ENCODE data around the gene BACE2.
"Not testable (repeated sequence)": the region's sequence is repeated elsewhere in the genome, so short reads cannot be mapped to it uniquely, and the experiment has no call there.

The BACE2 gene

GRCh38 chr21:41277846-41278245, 109.9 kb downstream of the BACE2 start:
- DNase-seq (ENCODE audit: low read depth in 2 of 2), result no peak

- peak; percentile 42 to 47 for DNase-seq (ENCODE audit: low read depth in 2 of 2)
Observed at GRCh38 chr21:41280115-41280919, 112.4 kb downstream of the BACE2 start.

GRCh38 chr21:41282412-41282811, 114.5 kb downstream of the BACE2 start:
- no peak for DNase-seq (ENCODE audit: low read depth in 2 of 2)

GRCh38 chr21:41283211-41283818, 115.4 kb downstream of the BACE2 start:
- peak; percentile 63 to 64 for DNase-seq (ENCODE audit: low read depth in 2 of 2)

- no peak for DNase-seq (ENCODE audit: low read depth in 2 of 2)
Observed at GRCh38 chr21:41289431-41289830, 121.5 kb downstream of the BACE2 start.

GRCh38 chr21:41290106-41290799, 122.3 kb downstream of the BACE2 start:
- no peak for DNase-seq (ENCODE audit: low read depth in 2 of 2)

GRCh38 chr21:41294548-41295231, 126.7 kb downstream of the BACE2 start:
- no peak for DNase-seq (ENCODE audit: low read depth in 2 of 2)

- DNase-seq (ENCODE audit: low read depth in 2 of 2), result no peak
Observed at GRCh38 chr21:41295721-41296254, 127.8 kb downstream of the BACE2 start.

- no peak for DNase-seq (ENCODE audit: low read depth in 2 of 2)
Observed at GRCh38 chr21:41302976-41303375, 135.0 kb downstream of the BACE2 start.

- DNase-seq (ENCODE audit: low read depth in 2 of 2), result no peak
Observed at GRCh38 chr21:41304068-41304720, 136.2 kb downstream of the BACE2 start.

GRCh38 chr21:41307219-41307618, 139.3 kb downstream of the BACE2 start:
- no peak for DNase-seq (ENCODE audit: low read depth in 2 of 2)

- not testable (repeated sequence) for DNase-seq (ENCODE audit: low read depth in 2 of 2)
Observed at GRCh38 chr21:41313285-41314164, 145.6 kb downstream of the BACE2 start.

GRCh38 chr21:41315726-41316125, 147.8 kb downstream of the BACE2 start:
- no peak for DNase-seq (ENCODE audit: low read depth in 2 of 2)

GRCh38 chr21:41316200-41317062, 148.5 kb downstream of the BACE2 start, which contains the start of gene FAM3B:
FAM3B (plus strand) TSS chr21:41316801; CDS start chr21:41316880, 79 bp downstream.
- no peak for DNase-seq (ENCODE audit: low read depth in 2 of 2)

- DNase-seq (ENCODE audit: low read depth in 2 of 2), result no peak
Observed at GRCh38 chr21:41317063-41317392, 149.1 kb downstream of the BACE2 start.

GRCh38 chr21:41317458-41317857, 149.5 kb downstream of the BACE2 start:
- no peak for DNase-seq (ENCODE audit: low read depth in 2 of 2)

GRCh38 chr21:41318218-41318617, 150.3 kb downstream of the BACE2 start:
- no peak for DNase-seq (ENCODE audit: low read depth in 2 of 2)

GRCh38 chr21:41319273-41319672, 151.3 kb downstream of the BACE2 start:
- no peak for DNase-seq (ENCODE audit: low read depth in 2 of 2)

- no peak for DNase-seq (ENCODE audit: low read depth in 2 of 2)
Observed at GRCh38 chr21:41321211-41321907, 153.4 kb downstream of the BACE2 start.
